A549 treated with ZK216348 at 1 μM for 4 hours (cell line): ENCODE results near the gene TMEM119. TPM values are rescaled to one million over a fixed set of nuclear protein-coding genes. Genes with fewer than 3 reads are reported as not detected.

Source experiments
- total RNA-seq: library from RNA; stranded (reverse); fragments of 200-300 nt; extraction: Qiagen RNA extraction; gene quantifications from 5 replicates; pipeline ENCODE4 v1.2.3, GENCODE V29; 2022; ENCODE audit warnings: low read depth

TMEM119 gene, protein sequence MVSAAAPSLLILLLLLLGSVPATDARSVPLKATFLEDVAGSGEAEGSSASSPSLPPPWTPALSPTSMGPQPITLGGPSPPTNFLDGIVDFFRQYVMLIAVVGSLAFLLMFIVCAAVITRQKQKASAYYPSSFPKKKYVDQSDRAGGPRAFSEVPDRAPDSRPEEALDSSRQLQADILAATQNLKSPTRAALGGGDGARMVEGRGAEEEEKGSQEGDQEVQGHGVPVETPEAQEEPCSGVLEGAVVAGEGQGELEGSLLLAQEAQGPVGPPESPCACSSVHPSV
- 0.17 TPM in 1 of 5 replicates, not detected in the others for total RNA-seq

DNA sequence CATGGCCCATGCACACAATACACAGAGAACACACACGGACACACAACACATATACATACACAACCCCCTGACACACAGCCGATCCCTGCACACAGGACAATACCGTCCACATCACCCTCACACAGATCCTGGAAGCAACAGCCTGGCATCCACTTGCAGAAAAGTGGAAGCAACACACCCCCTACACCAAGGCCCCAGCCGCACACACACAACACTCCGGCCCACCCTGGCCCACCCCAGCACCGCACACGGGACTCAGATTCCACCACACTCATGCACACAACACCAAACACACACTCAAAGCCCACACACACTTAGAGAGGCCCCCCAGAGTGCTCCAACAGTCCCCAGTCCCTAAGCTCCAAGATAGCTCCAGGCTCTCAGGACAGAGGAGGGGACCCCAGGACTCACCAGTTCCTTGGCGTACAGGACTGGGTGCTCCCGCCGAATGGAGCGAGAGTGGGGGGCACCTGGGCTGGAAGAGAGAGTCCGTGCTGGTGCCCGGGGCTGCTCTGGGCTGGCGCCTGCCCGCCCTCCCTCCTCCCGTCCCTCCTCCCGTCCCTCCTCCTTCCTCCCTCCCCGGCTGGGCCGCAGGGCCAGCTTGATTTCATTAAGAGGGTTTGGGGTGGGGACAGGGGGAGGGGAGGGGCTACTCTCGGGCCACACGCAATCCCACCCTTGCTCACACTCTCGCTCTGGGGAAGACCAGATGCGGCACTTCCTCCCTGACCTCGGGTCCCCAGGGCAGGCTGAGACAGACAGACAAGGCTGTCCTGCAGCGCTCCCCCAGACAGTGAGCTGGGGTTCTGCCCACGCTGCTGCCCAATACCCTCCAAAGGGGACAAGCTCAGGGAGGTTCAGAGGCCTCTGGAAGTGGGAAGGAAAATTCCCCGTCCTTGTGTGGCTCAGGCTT, at the start of gene TMEM119:
TMEM119 (minus strand) TSS at position 526 of the 913 bp plus-strand sequence. CDS start 5,701 bp downstream, outside the sequence.

DNA sequence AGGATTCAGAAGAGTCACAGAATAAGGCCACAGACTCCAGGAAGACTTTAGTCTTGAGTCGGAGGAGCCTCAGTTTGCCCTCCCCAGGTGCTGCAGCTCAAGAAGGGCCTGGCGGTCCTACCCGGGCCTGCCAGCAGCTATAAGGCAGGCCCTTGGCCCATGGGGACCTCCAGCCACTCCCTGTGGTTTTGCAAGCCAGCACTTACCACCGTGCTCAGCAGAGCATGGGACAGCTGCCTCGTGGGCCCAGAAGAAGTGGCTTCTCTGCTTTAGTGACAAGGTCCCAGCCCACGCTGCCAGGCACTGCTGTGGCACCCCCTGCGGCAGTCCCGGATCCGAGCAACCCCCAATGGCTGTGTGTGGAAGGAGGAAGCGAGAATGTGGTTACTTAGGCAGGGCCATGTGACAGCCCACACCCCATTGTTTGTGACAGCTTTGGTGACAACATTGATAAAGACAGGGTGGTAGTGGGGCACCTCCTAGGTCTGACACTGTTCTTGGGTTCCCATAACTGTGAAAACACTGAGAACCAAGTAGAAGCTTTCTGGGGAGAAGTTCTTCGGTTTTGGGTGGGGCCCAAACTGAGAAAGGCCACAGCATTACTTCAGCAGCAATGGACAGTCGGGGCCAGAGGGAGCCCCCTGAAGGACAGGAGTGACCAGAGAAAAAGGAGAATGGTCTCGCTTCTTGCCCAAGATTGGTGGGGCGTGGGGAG, 35.8 kb upstream of the TMEM119 start, which contains the start of gene SELPLG:
SELPLG (minus strand) TSS at position 361 of the 715 bp plus-strand sequence. CDS start 9,587 bp downstream, outside the sequence.

DNA sequence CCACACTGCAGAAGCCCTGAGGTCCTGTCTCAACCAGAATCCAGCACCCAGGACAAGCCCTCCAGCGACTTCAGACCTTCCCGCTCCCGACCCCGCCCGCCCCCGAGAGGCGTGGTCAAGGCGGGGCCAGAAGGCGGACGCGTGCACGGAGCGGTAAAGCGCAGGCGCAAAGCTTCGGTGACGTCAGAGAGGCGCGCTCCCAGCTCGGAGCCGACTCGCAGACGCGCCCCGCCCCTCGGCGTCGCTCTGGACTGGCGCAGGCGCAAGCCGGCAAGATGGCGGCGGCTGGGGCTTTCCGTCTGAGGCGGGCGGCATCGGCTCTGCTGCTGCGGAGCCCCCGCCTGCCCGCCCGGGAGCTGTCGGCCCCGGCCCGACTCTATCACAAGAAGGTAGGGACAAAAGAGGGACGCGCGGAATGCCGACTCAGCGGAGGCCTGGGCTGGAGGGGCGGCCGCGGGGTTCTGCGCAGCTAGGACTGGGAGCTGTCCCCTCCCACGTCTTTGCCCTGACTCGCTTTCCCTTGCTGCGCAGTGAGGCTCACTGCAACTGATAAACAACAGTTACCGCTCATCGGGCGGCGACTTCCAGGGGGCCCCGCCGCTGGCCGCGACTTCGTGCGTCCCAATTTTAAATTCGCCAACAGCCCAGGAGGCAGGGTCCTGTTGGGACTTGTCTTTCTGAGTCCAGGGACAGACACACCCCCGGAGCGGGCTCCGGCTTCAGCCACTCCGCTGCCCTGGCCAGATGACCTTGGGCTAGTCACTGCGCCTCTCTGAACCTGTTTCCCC, 35.3 kb downstream of the TMEM119 start, which contains the start of gene ISCU:
ISCU (plus strand) TSS at position 249 of the 788 bp plus-strand sequence; CDS start at position 276, 27 bp downstream.

DNA sequence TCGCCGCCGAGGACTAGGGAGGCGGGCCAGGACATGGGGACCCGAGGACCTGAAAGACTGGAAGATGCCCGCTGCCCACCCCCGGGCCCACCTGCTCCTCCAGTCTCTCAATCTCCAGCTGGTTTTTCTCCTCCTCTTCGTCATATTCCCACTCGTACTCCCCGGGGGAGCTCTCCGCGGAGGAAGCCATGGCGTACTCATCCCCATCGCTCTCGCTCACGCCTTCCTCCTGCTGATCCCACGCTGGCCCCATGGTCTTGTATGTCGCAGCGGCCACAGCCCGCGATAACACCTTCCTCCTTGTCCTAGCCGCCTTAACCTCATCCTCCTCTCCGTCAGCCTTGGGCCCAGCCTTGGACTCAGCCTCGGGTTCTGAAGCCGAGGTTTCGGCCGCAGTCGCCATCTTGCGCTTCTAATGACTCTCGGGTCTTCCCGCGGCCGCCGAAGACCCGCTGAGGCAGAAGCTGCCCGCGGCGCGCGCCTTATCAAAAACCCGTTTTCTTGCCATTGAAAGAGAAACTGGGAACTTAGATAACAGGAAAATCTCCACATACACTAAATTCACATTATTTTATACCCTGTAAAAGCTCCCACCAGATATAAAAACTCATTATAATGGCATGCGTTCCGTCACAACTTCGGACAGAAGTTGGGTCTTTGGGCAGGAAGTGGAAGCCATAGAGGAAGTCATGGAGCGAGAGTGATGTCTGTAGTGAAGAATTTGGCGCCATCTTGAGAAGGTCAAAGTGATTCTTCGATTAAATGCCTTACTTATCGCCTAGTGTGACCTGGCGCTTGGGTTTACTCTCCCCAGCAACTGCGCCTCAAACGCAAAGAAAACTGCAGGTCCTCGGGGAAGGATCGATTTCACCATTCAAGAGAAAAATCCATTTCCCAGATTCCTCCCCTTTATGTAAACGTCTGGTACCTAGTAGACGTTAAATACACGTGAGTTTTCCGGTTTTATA, 36.8 kb downstream of the TMEM119 start, which contains the start of gene SART3:
SART3 (minus strand) TSS at position 422 of the 968 bp plus-strand sequence; CDS start at position 403, 19 bp downstream.

Other genes starting within 250 kb of the TMEM119 start
- gene FICD, start 82.8 kb downstream of the TMEM119 start, total RNA-seq, result 2.1 to 3.8 TPM (median 2.9 TPM) in 5 replicates
- 39.3 to 44.5 TPM (median 40.6 TPM) in 5 replicates for gene SART3, start 36.9 kb downstream of the TMEM119 start, total RNA-seq
- 85.2 to 101 TPM (median 91.7 TPM) in 5 replicates for gene ISCU, start 35.5 kb downstream of the TMEM119 start, total RNA-seq
- gene SELPLG, start 35.8 kb upstream of the TMEM119 start, total RNA-seq, result 0.57 to 1.7 TPM (median 1.1 TPM) in 5 replicates
- gene CORO1C, start 133.4 kb upstream of the TMEM119 start, total RNA-seq, result 142 to 199 TPM (median 174 TPM) in 5 replicates